ENCODE data around the gene GTF2A1L. TPM values are rescaled to one million over a fixed set of nuclear protein-coding genes. Genes with fewer than 3 reads are reported as not detected.

The GTF2A1L gene
- total and polyA plus RNA-seq, 4 donors, result 0.02 to 0.67 TPM; not detected in 2

GRCh38 chr2:48721158-48721557 lies 103.5 kb downstream of the GTF2A1L start:
- H3K4me3 ChIP-seq (ENCODE audit: low read depth in 1 of 3, low read length in 3 of 3), result no peak overlapping the region
- no peak overlapping the region for H3K9ac ChIP-seq (ENCODE audit: low read depth in 1 of 2, low read length in 2 of 2)
- H3K27ac ChIP-seq (ENCODE audit: low read depth in 1 of 2, low read length in 2 of 2), result no peak overlapping the region
- H3K27me3 ChIP-seq (ENCODE audit: control insufficient read depth in 4 of 4, insufficient read depth in 4 of 4, low read length in 3 of 4), result no peaks in the 10 kb centered on the region
- no peaks in the 10 kb centered on the region for H3K36me3 ChIP-seq (ENCODE audit: control insufficient read depth in 4 of 4, insufficient read depth in 3 of 4, low read depth in 1 of 4, low read length in 3 of 4)
- WGBS, result 75% methylated on average over 2 of the region's 2 CpGs
- no peak for DNase-seq (ENCODE audit: low spot score)
- TF ChIP-seq CTCF (IDR thresholded peaks at IDR 0.05; ENCODE audit: low read depth, low read length, missing input control) (no peak), EGR1 (IDR thresholded peaks at IDR 0.05; ENCODE audit: low read depth in 2 of 2) (no peak), ZBTB33 (IDR thresholded peaks at IDR 0.05) (no peak), RAD21 (IDR thresholded peaks at IDR 0.05) (no peak), ATF3 (IDR thresholded peaks at IDR 0.05) (no peak), MAX (IDR thresholded peaks at IDR 0.05) (no peak), HNF4A (conservative IDR thresholded peaks at IDR 0.05) (no peak), JUND (IDR thresholded peaks at IDR 0.05) (no peak), FOXA2 (IDR thresholded peaks at IDR 0.05) (no peak)
- H3K9me3 ChIP-seq (ENCODE audit: control insufficient read depth in 4 of 4, low read length in 3 of 4), result no peaks in the 10 kb centered on the region
- H3K4me1 ChIP-seq (ENCODE audit: control insufficient read depth in 4 of 4, insufficient read depth in 4 of 4, low read length in 3 of 4), result no peaks in the 10 kb centered on the region

- WGBS, result 85% methylated on average over 1 of the region's 1 CpG
- Histone ChIP-seq H3K4me1 (ENCODE audit: control insufficient read depth in 4 of 4, insufficient read depth in 4 of 4, low read length in 3 of 4) (no peaks in the 10 kb centered on the region), H3K9me3 (ENCODE audit: control insufficient read depth in 4 of 4, low read length in 3 of 4) (no peaks in the 10 kb centered on the region), H3K27ac (ENCODE audit: low read depth in 1 of 2, low read length in 2 of 2) (no peak overlapping the region), H3K4me3 (ENCODE audit: low read depth in 1 of 3, low read length in 3 of 3) (no peak overlapping the region), H3K36me3 (ENCODE audit: control insufficient read depth in 4 of 4, insufficient read depth in 3 of 4, low read depth in 1 of 4, low read length in 3 of 4) (no peaks in the 10 kb centered on the region), H3K9ac (ENCODE audit: low read depth in 1 of 2, low read length in 2 of 2) (no peak overlapping the region), H3K27me3 (ENCODE audit: control insufficient read depth in 4 of 4, insufficient read depth in 4 of 4, low read length in 3 of 4) (no peaks in the 10 kb centered on the region)
- TF ChIP-seq HNF4A (conservative IDR thresholded peaks at IDR 0.05), result no peak
- TF ChIP-seq HNF4G (IDR thresholded peaks at IDR 0.05), result no peak
- no peak for TF ChIP-seq GABPA (IDR thresholded peaks at IDR 0.05 in 1 of 2, conservative IDR thresholded peaks at IDR 0.05 in 1 of 2)
- TF ChIP-seq ATF3 (IDR thresholded peaks at IDR 0.05), result no peak
- DNase-seq (ENCODE audit: low spot score), result no peak
Observed at GRCh38 chr2:48722391-48722790, 104.7 kb downstream of the GTF2A1L start.

- no peaks in the 10 kb centered on the region for H3K36me3 ChIP-seq (ENCODE audit: control insufficient read depth in 4 of 4, insufficient read depth in 3 of 4, low read depth in 1 of 4, low read length in 3 of 4)
- H3K27ac ChIP-seq (ENCODE audit: low read depth in 1 of 2, low read length in 2 of 2), result no peak overlapping the region
- H3K27me3 ChIP-seq (ENCODE audit: control insufficient read depth in 4 of 4, insufficient read depth in 4 of 4, low read length in 3 of 4), result no peaks in the 10 kb centered on the region
- TF ChIP-seq SP1 (IDR thresholded peaks at IDR 0.05) (no peak), FOXA1 (IDR thresholded peaks at IDR 0.05) (no peak), JUND (IDR thresholded peaks at IDR 0.05) (no peak), HNF4A (conservative IDR thresholded peaks at IDR 0.05) (no peak), RXRA (IDR thresholded peaks at IDR 0.05) (no peak), NR2F2 (IDR thresholded peaks at IDR 0.05) (no peak), MAX (IDR thresholded peaks at IDR 0.05) (no peak), RAD21 (IDR thresholded peaks at IDR 0.05) (no peak), YY1 (IDR thresholded peaks at IDR 0.05) (no peak), ATF3 (IDR thresholded peaks at IDR 0.05) (no peak), EGR1 (IDR thresholded peaks at IDR 0.05; ENCODE audit: low read depth in 2 of 2) (no peak)
- H3K9ac ChIP-seq (ENCODE audit: low read depth in 1 of 2, low read length in 2 of 2), result no peak overlapping the region
- DNase-seq (ENCODE audit: low spot score), result no peak
- no peaks in the 10 kb centered on the region for H3K4me1 ChIP-seq (ENCODE audit: control insufficient read depth in 4 of 4, insufficient read depth in 4 of 4, low read length in 3 of 4)
- no peaks in the 10 kb centered on the region for H3K9me3 ChIP-seq (ENCODE audit: control insufficient read depth in 4 of 4, low read length in 3 of 4)
- H3K4me3 ChIP-seq (ENCODE audit: low read depth in 1 of 3, low read length in 3 of 3), result no peak overlapping the region
Observed at GRCh38 chr2:48723129-48723528, 105.5 kb downstream of the GTF2A1L start.
